ENCODE results near the gene MPPED1. TPM values are rescaled to one million over a fixed set of nuclear protein-coding genes. Genes with fewer than 3 reads are reported as not detected.
A peak's percentile ranks its signal among the peaks of the same experiment; 100 is the strongest.

Gene MPPED1
- total RNA-seq, 2 donors from 2014 or later: not detected

DNA sequence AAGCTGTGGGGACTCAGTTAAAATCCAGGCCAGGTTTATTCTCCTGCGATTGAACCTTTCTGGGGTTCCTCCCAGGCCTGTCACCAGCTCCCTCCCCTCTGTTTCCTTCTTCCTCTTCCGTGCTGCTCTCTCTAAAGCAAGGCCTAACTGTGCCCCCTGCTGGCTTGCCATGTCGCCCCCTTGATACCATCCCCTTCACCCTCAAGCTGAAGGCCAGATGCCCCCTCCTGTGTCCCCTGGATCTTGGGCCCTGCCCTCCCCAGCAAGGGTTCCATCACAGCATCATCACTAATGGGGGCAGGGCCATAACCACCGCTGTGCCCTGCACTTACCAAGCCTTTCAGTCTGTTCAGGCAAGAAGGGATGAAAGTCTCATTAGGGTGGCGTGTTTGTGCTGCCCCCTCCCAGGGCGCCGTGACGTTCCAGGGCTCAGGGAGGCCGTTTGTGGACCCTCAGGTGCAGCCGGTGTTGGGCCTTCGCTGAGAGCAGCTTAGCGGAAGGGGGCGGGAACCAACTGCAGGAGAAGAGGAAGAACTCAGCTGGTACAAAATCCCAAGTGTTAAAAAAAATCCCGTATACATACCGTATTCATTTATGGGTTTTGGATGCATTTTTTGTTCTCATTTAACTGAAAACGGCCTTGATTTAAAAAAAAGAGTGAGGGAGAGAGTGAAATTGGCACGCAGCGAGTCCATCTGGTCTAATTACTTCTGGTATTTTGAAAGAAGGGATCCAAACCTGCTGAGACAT lies 69.9 kb downstream of the MPPED1 start:
- intact Hi-C loops (cut with DNase I): no loop called here
- DNase-seq (ENCODE audit: low spot score): no peak

DNA sequence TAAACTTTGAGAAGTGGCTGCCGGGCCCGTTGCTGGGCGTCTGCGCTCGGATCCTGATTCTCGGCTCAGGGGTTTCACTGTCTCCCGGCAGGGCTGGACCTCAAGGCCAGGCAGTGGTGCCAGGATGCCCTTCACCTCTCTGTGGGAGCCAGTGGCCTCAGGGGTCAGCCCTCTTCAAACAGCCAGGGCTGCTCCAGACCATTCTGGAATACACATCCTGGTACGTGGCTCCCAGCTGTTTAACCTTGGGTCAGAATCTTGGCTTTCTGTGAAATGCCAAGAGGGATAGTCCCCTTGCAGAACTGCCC lies 70.5 kb downstream of the MPPED1 start:
- intact Hi-C loops (cut with DNase I): no loop called here
- DNase-seq (ENCODE audit: low spot score): no peak

DNA sequence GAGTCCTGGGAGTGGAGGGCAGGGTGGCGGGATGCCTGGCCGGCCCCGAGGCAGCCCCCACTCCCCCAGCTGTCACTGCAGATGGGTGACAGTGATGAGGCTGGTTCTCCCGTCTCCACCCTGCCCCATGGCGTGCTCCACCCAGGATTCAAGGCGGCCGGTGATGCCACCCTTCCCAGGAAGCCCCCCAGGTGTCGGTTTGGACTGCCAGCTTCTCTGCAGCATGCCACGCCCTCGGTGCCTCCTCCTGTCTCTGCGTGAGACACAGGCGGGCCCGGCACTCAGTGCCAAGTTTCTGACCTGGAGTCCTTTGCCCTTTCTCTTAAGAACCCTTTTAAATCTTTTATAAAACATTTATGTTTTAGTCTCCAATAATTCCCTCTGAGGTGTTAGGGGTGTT lies 71.5 kb downstream of the MPPED1 start:
- intact Hi-C loops (cut with DNase I): no loop called here
- no peak for DNase-seq (ENCODE audit: low spot score)

DNA sequence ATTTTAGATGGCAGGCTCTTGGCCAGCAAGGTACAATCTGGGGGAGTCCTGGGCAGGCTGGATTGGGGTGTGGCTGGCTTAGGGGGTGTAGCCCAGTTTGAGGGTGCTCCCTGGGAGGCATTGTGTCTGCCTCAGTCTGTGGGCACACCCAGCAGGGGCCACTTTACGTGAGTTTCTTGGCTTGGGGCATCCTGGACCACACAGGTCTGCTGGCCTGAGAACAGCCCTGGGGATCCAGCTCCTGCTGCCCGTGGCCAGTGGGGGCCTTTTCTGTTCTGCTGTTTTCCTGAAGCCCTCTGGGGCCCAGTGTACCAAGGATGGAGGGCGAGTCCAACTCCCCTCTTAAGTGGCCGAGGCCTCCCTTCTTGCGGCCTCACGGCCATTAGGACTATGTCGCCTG lies 71.9 kb downstream of the MPPED1 start:
- no peak for DNase-seq (ENCODE audit: low spot score)
- intact Hi-C loops (cut with DNase I): no loop called here

DNA sequence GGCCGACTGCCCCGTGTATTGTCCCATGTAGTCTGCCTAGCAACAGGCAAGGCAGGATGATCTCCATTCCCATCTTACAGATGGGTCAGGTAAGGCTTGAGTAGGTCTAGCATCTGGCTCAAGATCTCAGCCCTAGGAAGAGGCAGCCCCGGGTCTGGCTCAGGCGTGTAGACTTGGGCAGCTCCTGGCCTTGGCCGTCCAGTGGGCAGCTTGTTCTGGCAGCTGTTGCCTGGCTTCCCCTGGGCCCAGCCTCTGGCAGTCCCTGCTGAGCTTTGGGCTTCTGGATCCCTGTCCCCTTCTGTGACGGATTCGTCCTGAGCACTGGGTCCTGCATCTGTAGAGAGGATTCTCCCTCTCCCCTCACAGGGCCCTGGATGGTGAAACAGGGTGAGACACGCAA lies 72.4 kb downstream of the MPPED1 start:
- intact Hi-C loops (cut with DNase I): no loop called here
- DNase-seq (ENCODE audit: low spot score): no peak

DNA sequence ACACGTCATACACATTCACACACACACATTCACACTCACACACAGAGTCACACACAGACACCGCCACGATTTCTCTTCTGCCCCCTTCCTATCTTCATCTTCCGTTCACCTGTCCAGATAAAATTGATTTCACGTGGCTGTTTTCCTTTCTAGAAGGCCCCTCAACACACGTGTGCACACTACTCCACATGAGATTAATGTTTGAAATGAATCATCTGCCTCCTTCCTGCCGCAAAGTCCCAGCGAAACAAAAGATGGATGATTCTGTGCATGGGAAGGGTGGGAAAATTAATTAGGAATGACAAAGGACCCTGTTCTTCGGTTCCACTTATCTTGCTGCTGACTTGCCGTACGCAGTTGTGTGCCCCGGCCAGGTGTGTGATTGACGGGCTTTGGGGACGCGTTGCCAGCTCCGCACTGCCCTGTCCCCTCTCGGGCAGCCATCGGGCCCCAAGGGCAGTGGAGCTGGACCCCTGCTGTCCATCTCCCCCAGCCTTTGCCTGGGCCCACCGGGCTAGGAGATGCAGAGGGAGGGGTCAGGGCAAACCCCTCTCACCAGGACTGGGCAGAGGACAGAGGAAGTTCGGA lies 73.8 kb downstream of the MPPED1 start:
- no peak for DNase-seq (ENCODE audit: low spot score)
- intact Hi-C loops (cut with DNase I): no loop called here

DNA sequence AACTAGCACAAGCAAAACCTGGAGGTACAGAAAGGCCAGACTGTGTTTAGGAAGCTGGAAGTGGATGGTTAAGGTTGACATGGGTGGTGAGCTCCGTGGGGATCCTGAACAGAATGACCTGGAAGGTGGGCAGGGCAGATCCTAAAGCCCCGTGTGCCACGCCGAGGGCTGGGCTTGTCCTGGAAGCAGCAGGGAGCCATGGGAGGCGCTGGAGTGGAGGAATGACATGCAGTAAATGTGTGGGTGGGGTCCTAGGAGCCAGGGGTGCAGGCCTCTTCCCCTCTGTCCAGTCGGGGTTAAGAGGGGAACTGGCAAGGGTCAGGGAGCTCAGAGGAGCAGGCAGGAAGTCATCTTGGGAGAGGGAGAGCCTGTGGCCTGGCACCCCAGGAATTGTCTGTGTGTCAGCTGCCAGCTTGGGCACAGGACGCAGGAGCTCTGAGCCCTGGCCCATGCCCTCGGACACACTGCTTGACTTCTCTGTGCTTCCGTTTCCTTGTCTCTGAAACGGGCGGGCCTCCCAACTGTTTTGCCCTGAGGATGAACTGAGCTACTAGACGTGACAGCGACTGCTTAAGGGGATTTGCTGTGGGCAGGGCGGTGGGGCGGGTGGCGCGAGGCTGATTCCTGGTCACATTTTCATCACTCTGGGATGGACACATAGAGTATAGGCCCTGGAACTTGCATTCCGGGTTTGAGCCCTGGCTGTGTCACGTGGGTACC lies 75.7 kb downstream of the MPPED1 start:
- peak; percentile 72 for DNase-seq (ENCODE audit: low spot score)
- intact Hi-C loops (cut with DNase I): no loop called here

DNA sequence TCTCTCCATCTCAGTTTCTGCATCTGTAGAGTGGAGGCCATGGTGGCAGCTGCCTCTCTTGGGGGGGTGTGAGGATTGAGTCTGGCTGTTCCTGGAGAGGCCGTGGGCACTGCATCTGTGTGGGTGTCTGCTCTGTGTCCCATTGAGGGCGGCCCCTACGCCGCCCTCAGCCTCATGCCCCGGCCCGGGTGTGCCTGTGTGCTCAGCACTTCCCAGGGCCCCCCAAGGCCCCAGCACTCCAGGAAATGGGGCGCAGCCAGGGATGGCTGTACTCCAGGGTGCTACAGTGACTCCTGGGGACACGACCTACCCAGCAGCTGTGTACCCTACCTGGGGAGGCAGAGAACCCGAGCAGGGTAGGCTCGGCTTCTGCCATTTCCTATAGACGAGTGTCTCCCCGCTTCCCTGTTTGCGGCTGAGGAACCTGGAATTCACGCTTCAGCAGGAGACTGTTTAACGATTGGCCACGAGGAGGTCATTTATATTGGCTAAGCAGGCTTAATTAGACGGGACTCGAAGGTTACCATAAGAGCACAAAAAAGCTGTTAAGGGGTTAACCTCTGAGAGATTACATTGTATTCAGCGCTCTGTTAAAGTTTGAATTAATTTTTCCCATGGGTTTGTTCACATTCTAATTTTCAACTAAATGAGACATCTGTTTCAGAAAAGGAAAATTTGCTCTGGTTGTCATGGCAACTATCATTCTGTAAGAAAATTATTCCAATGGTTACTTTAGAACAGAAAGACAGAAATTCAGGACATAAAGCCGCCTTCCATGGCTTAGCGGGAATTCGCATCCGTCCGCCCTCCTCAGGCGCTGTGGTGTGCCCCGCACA lies 76.4 kb downstream of the MPPED1 start:
- no peak for DNase-seq (ENCODE audit: low spot score)
- intact Hi-C loops (cut with DNase I): no loop called here

DNA sequence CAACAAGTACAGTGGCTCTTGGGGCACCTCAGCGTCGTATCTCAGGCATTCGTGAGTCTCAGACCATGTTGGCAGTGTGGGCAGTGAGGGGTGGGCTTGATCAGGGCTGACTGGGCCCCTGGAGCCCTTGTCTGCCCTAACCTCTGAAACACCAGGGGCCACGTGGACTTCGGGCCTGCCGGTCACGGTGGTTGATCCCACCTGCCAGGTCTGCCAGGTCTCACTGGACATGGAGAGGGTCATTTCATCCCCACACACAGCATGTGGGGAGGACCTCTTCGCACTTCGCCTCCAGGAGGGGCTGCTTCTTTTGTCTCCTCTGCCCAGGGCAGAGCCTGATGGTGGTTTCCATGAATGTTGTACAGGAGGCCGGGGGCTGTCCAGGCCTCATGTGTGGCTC lies 77.1 kb downstream of the MPPED1 start:
- intact Hi-C loops (cut with DNase I): no loop called here
- no peak for DNase-seq (ENCODE audit: low spot score)

DNA sequence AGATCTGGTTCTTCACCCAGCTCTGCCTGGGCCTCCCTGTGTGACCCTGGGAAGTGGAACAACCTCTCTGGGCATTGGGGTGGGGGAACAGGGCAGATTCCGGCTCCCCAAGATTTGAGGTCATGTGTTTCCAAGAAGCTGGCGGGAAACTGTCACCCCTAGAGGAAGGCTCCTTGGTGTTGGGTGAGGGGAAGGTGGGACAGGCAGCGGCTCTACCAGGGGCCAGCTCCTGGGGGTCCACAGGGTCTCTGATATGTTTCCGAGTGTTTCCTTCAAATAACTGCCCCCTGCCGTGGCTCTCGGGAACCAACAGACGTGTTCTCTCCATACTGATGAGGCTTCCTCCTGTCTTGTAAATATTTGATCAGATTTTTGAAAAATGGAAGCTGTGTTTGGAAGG lies 78.5 kb downstream of the MPPED1 start:
- no peak for DNase-seq (ENCODE audit: low spot score)
- intact Hi-C loops (cut with DNase I): no loop called here

DNA sequence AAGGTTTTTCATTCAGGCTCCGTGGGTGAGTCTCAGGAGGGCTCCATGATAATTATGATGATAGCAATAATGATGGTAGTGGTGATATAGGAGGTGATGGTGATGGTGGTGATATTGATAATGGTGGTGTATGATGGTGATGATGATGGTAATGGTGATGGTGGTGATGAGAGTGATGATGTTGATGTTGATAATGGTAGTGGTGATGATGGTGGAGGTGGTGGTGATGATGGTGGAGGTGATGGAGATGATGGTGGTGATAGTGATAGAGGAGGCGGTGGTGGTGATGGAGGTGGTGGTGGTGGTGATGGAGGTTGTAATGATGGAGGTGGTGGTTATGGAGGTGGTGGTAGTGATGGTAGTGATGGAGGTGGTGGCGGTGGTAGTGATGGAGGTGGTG lies 79.4 kb downstream of the MPPED1 start:
- no peak for DNase-seq (ENCODE audit: low spot score)
- intact Hi-C loops (cut with DNase I): no loop called here

DNA sequence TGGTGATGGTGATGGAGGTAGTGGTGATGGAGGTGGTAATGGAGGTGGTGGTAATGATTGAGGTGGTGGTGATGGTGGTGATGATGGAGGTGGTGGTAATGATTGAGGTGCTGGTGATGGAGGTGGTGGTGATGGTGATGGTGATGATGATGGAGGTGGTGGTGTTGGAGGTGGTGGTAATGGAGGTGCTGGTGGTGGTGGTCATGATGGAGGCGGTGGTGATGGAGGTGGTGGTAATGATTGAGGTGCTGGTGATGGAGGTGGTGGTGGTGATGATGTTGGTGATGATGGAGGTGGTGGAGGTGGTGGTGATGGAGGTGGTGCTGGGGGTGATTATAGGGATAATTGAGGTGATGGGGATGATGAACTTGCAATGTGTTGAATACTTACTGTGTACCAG lies 79.9 kb downstream of the MPPED1 start:
- no peak for DNase-seq (ENCODE audit: low spot score)
- intact Hi-C loops (cut with DNase I): no loop called here

DNA sequence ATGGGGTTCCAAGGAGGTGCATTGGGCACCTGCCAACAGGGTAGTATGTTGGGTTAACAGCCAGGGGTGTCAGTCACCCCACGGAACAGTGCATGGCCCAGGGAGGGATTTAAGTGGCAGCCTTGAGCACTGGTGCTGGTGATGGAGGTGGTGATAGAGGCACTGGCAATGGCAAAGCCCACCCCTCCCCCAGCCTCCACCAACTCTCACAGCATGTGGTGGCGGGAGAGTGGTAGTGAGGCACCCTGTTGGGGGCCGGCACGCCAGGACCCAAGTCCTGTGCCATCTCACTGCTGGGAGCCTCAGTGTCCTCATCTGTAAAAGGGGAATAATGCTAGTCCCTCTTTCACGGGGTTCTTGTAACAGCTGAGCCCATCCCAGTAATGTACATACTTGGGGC lies 81.5 kb downstream of the MPPED1 start:
- no peak for DNase-seq (ENCODE audit: low spot score)
- intact Hi-C loops (cut with DNase I): no loop called here

DNA sequence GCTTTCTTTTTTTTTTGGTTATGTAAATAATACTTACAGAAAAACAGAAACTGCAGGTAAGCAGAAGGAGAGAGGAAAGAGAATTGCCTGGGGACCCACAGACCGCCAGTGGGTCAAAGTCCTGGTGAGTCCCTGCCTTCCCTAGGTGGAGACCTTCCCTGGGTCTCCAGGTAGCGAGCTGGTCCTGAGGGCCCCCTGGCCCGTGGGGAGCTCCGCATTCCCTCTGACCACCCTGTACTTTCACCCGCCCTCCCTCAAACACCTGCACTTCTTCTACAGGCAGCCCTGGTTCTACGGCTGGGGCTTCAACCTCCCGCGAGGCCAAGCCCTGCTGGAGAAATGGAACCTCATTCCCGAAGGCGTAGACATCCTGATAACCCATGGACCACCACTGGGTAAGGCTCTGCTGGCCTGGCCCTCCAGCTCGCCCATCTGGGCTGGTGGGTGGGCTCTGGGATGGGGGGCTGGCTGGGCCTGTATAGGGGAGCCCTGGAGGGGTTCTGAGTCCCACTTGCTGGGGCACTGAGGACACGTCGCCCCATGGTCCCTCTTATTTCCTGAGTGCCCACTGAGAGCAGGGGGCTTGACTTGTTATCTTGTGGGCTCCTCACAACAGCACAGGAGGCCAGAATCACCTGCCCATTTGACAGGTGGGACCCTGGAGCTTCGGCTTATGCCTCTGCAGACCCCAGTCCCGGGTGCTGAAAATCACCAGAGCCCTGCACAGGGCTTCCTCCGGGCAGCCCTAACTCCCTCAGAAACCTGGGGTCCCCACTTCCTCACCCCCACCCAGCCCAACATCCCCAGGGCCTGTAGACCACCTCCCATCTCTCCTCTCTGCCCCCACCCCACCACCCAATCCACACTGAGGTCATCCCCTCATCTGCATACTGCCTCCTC lies 86.4 kb downstream of the MPPED1 start:
- DNase-seq (ENCODE audit: low spot score): peak; percentile 25
- intact Hi-C loops (cut with DNase I): no loop called here

DNA sequence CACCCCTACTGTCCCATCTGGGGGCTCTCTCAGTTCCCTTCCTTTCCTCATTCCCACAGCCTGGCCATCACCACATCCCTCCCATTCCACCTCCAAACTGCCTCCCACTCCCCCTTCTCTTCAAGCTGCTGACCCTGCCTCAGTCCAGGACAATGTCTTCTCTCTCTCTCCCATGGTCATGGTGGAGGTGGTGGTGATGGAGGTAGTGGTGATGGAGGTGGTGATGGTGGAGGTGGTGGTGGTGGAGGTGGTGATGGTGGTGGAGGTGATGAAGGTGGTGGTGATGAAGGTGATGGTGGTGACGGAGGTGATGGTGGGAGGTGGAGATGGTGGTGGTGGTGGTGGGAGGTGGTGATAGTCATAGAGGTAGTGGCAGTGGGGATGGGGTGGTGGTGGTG lies 87.0 kb downstream of the MPPED1 start:
- intact Hi-C loops (cut with DNase I): no loop called here
- DNase-seq (ENCODE audit: low spot score): peak; percentile 24

DNA sequence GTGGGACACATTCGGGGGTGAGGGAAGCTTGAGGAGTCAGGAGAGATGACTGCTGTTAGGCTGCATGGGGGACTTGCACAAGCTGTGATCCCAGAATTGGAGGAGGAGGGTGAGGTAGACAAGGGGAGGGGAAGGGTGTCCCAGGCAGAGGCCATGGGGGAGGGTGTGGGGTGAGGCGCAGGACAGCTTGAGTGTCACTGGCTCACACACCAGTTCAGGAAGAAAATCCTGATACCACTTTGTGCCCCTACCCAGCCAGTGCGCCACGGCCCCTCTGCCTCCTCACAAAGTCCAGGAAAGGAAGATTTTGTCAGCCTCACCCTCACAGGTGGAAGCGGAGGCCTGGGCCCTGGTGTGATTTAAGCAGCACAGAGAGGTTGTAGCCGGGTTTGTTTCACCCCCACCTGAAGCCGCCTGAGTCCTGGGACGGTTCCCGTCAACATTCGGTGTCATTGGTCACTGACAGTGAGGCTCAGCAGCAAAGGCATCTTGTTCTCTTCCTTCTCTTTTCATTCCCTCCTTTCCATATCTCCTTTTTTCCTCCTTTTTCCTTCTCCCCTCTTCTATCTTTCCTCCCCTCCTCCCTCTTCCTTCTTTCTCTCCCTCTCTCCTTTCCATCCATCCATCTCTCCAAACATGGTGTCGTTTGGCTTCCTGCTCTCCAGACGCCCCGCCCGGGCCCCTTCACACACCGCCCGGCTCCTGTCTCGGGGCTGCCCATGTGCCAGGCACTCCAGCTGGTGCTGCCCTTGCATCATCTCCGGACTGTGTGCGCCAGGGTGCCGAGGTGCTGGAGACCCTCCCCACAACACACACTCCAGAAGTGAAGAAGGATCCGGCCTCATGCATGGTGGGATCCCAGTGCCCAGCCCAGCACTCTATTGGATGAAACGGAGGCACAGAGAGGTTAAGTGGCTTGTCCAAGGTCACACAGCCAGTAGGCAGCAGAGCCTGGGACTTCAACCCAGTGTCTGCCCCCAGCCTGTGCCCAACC lies 89.3 kb downstream of the MPPED1 start:
- intact Hi-C loops (cut with DNase I): no loop called here

DNA sequence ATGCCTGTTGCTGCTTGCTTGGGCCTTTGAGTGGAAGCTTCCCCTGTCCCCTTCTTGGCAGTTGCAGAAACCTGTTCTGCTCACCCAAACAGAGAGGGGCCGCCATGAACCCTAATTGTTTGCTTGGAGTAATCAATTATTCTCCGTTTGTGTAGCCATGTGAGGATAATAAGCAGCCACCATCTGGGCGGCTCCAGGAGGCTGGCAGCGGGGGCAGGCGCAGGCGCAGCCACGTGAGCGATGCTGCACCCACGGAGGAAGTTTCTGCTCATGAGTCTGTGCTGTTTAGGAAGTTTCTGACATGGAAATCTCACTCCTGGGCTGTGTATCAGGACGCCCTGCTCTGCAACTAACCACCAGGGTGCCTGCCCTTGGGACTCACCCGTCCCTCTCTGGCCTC lies 90.1 kb downstream of the MPPED1 start:
- DNase-seq (ENCODE audit: low spot score): peak; percentile 64
- intact Hi-C loops (cut with DNase I): no loop called here

More for the DNA sequence above, 89.3 kb downstream of the MPPED1 start:
- peak; percentile 67 for DNase-seq (ENCODE audit: low spot score)

DNA sequence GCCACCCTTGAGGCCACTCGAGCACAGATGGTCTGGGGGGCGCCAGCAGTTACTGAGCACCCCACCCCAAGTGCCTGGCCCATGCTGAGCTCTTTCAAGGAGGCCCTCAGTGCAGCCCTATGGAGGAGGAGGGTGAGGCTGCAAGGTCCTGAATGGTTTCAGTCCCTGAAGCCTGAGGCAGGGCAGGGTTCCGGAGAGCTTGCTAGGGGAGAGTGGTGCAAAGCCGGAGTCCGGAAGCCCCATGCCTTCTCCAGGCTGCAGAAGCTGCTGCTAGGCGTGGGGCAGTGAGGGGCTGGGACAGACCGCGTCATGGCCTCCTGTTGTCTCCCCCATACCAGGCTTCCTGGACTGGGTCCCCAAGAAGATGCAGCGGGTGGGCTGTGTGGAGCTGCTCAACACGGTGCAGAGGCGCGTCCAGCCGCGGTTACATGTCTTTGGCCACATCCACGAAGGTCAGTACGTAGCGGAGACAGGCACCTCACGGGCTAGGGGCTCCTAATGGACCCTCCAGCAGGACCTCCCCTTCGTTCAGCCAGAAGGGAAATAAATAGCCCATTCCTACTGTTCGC lies 90.6 kb downstream of the MPPED1 start:
- intact Hi-C loops (cut with DNase I): no loop called here
- peak; percentile 67 for DNase-seq (ENCODE audit: low spot score)
